H1 (cell line): ENCODE data around the gene TGM5.

Source experiments
- EP300 ChIP-seq, 2 experiments: IDR thresholded peaks; 1 replicate in 1 of 2; 2 replicates in 1 of 2; pipeline ENCODE4 v1.6.1; 2011 to 2012; ENCODE audit warnings: low read depth in 2 of 2, low read length in 2 of 2, mild to moderate bottlenecking in 2 of 2, borderline replicate concordance in 1 of 2, inconsistent platforms in 1 of 2, moderate library complexity in 1 of 2
- EZH2 ChIP-seq: fragments of 200-600 bp; sonication (generic); IDR thresholded peaks from 2 replicates; pipeline ENCODE4 v1.7.1; 2012; ENCODE audit warnings: low read depth, mild to moderate bottlenecking, moderate library complexity, low read length, inconsistent platforms; ENCODE audit not compliant: severe bottlenecking
- JUND ChIP-seq: IDR thresholded peaks from 2 replicates; pipeline ENCODE4 v1.6.1; 2011; ENCODE audit warnings: mild to moderate bottlenecking, improper control_type of control experiment, low read length
- POLR2A ChIP-seq, 2 experiments: IDR thresholded peaks; 1 replicate in 1 of 2; 2 replicates in 1 of 2; pipeline ENCODE4 v1.6.1; 2011; ENCODE audit warnings: low read depth in 2 of 2, low read length in 2 of 2, mild to moderate bottlenecking in 2 of 2; ENCODE audit errors: control extremely low read depth in 1 of 2
- RXRA ChIP-seq: IDR thresholded peaks from 2 replicates; pipeline ENCODE4 v1.6.1; 2011; ENCODE audit warnings: low read depth, mild to moderate bottlenecking, low read length, moderate library complexity; ENCODE audit not compliant: insufficient read depth
- TF ChIP-seq, protein P1 (sequence below), 3 experiments: IDR thresholded peaks; 1 replicate in 2 of 3; 2 replicates in 1 of 3; pipeline versions ENCODE4 v1.5.1 to v1.6.1; 2011; ENCODE audit warnings: low read length in 3 of 3, mild to moderate bottlenecking in 3 of 3, inconsistent platforms in 2 of 3, low read depth in 1 of 3, moderate library complexity in 1 of 3; ENCODE audit not compliant: insufficient read depth in 1 of 3; ENCODE audit errors: control extremely low read depth in 1 of 3

DNA sequence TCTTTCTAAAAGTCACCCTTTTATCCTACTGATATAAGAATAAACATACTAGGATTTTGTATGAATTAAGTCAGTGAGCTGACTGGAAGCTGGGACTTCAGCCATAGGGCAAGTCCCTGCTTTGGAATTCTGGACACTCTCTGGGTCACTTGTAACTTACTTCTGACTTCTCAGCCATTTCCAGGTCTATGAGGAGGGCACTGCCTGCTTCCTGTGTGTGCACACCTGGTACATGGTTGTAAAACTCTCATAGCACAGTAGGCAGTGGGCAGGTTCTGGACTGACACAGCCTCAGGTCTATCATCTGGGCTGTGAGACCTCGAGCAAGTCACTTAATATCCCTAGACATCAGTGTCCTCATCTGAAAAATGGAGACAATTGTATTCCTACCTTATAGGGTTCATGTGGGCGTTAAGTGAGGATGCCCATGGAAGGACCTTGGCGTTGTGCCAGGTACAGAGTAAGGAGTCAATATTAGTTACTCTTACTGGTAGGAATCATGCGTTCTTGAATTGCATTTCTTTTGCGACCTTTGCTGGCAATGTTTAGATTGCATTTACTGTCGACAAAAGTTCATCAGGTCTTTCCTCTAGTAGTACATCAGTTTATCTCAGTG is 27.5 kb upstream of the TGM5 start:
- TF ChIP-seq, protein P1, sequence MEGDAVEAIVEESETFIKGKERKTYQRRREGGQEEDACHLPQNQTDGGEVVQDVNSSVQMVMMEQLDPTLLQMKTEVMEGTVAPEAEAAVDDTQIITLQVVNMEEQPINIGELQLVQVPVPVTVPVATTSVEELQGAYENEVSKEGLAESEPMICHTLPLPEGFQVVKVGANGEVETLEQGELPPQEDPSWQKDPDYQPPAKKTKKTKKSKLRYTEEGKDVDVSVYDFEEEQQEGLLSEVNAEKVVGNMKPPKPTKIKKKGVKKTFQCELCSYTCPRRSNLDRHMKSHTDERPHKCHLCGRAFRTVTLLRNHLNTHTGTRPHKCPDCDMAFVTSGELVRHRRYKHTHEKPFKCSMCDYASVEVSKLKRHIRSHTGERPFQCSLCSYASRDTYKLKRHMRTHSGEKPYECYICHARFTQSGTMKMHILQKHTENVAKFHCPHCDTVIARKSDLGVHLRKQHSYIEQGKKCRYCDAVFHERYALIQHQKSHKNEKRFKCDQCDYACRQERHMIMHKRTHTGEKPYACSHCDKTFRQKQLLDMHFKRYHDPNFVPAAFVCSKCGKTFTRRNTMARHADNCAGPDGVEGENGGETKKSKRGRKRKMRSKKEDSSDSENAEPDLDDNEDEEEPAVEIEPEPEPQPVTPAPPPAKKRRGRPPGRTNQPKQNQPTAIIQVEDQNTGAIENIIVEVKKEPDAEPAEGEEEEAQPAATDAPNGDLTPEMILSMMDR (IDR thresholded peaks at IDR 0.05; ENCODE audit: control extremely low read depth in 1 of 3, insufficient read depth in 1 of 3, low read depth in 1 of 3, low read length in 3 of 3) = no peak
- no peak for TF ChIP-seq EZH2
- no peak for TF ChIP-seq JUND
- TF ChIP-seq EP300 (IDR thresholded peaks at IDR 0.05; ENCODE audit: borderline replicate concordance in 1 of 2, low read depth in 2 of 2, low read length in 2 of 2) = no peak
- TF ChIP-seq POLR2A (IDR thresholded peaks at IDR 0.05; ENCODE audit: control extremely low read depth in 1 of 2, low read depth in 2 of 2, low read length in 2 of 2) = no peak
- no peak for TF ChIP-seq RXRA
